Heart right ventricle (tissue), 16 donors: ENCODE results near the gene OPN4. TPM values are rescaled to one million over a fixed set of nuclear protein-coding genes. Genes with fewer than 3 reads are reported as not detected.

Experiments used
- ATAC-seq, 8 donors: fragments of 200-7000 bp; cut with Tn5 transposase; one replicate each; pipeline ENCODE4 v1.9.1; 2020; ENCODE audit warnings: mild to moderate bottlenecking in 8 of 8, moderate library complexity in 8 of 8, moderate number of reproducible peaks in 1 of 8
- DNase-seq, 2 donors: peaks; one replicate each; pipeline ENCODE4 v3.0.0-alpha.2; 2020
- H3K27ac ChIP-seq, 10 donors: fragments of 200-600 bp; sonication (generic) in 2 of 10; one replicate each; pipeline versions ENCODE4 v1.5.0 to v1.8.0; 2020 to 2022; ENCODE audit warnings: mild to moderate bottlenecking in 3 of 10
- H3K27me3 ChIP-seq, 7 donors: fragments of 200-600 bp; one replicate each; pipeline ENCODE4 v1.8.0; 2021 to 2022; ENCODE audit warnings: mild to moderate bottlenecking in 2 of 7
- H3K36me3 ChIP-seq, 9 donors: fragments of 200-600 bp; sonication (generic) in 1 of 9; one replicate each; pipeline versions ENCODE4 v1.5.0 to v1.8.0; 2020 to 2022; ENCODE audit warnings: mild to moderate bottlenecking in 2 of 9
- H3K4me1 ChIP-seq, 9 donors: fragments of 200-600 bp; sonication (generic) in 1 of 9; one replicate each; pipeline versions ENCODE4 v1.5.0 to v1.8.0; 2020 to 2022; ENCODE audit warnings: mild to moderate bottlenecking in 4 of 9
- H3K4me3 ChIP-seq, 10 donors: fragments of 200-600 bp; sonication (generic) in 2 of 10; one replicate each; pipeline versions ENCODE4 v1.5.0 to v1.8.0; 2020 to 2022; ENCODE audit warnings: mild to moderate bottlenecking in 7 of 10, moderate library complexity in 2 of 10
- H3K9me3 ChIP-seq, 11 donors: fragments of 200-600 bp in 10 of 11; sonication (generic) in 2 of 11; one replicate each; pipeline versions ENCODE4 v1.5.0 to v1.8.0; 2013 to 2022; ENCODE audit warnings: mild to moderate bottlenecking in 2 of 11, control low read depth in 1 of 11, moderate library complexity in 1 of 11
- WGBS, 2 donors: extraction: QIAGEN DNeasy Blood & Tissue Kit; methylation state at CpG; one replicate each; pipeline ENCODE4 v1.1.7; 2013; ENCODE audit warnings: inconsistent platforms in 1 of 2; 5-methylcytosine and 5-hydroxymethylcytosine counted together
- intact Hi-C, 10 donors: fragments of 100-400 bp; cut with DNase I; formaldehyde crosslinking; loops; one replicate each; pipeline versions ENCODE4 v1.11.1 to v1.14.2; 2022
- polyA plus RNA-seq, 2 donors: library from polyadenylated mRNA; stranded (reverse); fragments of 200-250 nt; gene quantifications; one replicate each; pipeline ENCODE4 v1.2.3, GENCODE V29; 2013
- total RNA-seq, 10 donors: library from RNA; stranded (reverse); fragmentation: NEBNext Ultra II Directional in 3 of 10; extraction: Animal tissue kit (Norgen Biotek cat#: 25700) in 3 of 10; gene quantifications; one replicate each; pipeline versions ENCODE4 v1.2.1 to v1.2.4, GENCODE V29; 2021 to 2023
- TF ChIP-seq, protein P1 (sequence below), 9 donors: fragments of 200-600 bp; sonication (generic) in 2 of 9; IDR thresholded peaks; one replicate each; pipeline versions ENCODE4 v1.5.0 to v1.8.0; 2021 to 2022; ENCODE audit warnings: antibody characterized with exemption in 9 of 9, mild to moderate bottlenecking in 5 of 9, moderate library complexity in 1 of 9
- donor health status: Arrhythmogenic right ventricular cardiomyopathy.
- donor health status: ischemic (EF 13 %, LVEDD 7.1; RV severe dilation, severe dysfunction).
- donor health status: healthy with polysubstance abuse.
- donor health status: DM: no; HTN: yes; CAD: no.
- donor health status: DM: no; HTN: no; CAD: no.
- donor health status: ischemic (EF 25% LVEDD 6.9; RV normal size, moderate dysfunction).
- donor health status: ischemic (EF 25% LVEDD 5.7; RV mildly dilated, moderate dysfunction).
- donor health status: healthy.
- donor health status: DM: yes; HTN: yes; CAD: no.
- donor health status: Ischemic cardiomyopathy.
- donor health status: ischemic (EF 35%, LVEDD 5.7; RV mildly dilated, moderate dysfunction).
- donor health status: nonischemic (EF 11% LVEDD 7.7; RV severe dilation, severe dysfunction).
- donor health status: DM: yes; HTN: yes; CAD: no.
- donor health status: PGD.
- donor health status: ischemic (EF 29% LVEDD 5.4; RV normal size, mild dysfunction).
- donor health status: nonischemic (EF 23%, LVEDD 6.1; RV moderate dilation, normal function).

The OPN4 gene
- total and polyA plus RNA-seq, 12 donors, result 0.10 to 0.29 (median 0.26) TPM; not detected in 5

DNA sequence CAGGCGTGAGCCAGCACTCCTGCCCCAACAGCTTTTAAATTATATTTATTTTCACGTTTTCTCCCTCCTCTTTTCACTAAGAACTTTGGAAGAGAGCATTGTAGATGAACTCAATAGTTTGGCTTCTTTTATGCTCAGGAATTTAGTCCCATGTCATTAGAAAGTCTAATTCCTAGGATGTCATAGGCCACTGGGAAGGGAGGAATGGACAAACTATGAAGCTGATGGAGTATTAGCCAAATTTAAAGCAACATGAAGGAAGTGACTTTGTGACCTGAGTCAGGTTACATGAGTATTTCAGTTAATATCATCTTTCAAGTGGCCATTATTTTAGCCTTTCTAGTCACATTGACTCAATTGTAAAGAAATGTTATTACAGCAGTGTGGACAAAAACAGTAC lies 18.0 kb upstream of the OPN4 start:
- no peak overlapping the region for H3K4me3 ChIP-seq
- TF ChIP-seq, protein P1, sequence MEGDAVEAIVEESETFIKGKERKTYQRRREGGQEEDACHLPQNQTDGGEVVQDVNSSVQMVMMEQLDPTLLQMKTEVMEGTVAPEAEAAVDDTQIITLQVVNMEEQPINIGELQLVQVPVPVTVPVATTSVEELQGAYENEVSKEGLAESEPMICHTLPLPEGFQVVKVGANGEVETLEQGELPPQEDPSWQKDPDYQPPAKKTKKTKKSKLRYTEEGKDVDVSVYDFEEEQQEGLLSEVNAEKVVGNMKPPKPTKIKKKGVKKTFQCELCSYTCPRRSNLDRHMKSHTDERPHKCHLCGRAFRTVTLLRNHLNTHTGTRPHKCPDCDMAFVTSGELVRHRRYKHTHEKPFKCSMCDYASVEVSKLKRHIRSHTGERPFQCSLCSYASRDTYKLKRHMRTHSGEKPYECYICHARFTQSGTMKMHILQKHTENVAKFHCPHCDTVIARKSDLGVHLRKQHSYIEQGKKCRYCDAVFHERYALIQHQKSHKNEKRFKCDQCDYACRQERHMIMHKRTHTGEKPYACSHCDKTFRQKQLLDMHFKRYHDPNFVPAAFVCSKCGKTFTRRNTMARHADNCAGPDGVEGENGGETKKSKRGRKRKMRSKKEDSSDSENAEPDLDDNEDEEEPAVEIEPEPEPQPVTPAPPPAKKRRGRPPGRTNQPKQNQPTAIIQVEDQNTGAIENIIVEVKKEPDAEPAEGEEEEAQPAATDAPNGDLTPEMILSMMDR (IDR thresholded peaks at IDR 0.05), result no peak

DNA sequence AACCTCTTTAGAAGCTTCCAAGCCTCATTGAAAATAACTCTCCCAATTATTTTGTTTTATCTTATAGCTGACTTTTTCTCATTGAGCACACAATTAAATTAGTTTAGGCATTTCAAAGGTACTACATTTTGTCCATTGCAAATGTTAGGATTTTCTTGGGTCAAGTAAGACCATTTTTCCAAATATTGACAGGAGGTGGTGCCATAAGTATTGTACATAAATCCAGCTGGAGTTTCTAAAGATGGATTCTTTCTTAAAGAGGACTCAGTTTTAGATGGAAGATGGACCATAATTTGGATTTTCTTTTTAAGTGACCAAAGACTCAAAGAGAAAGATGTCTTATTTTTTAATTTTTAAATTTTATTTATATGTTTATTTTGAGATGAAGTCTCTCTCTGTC lies 12.3 kb upstream of the OPN4 start:
- TF ChIP-seq, protein P1 (IDR thresholded peaks at IDR 0.05), result peak in 2 of 9 donors; percentile 13 to 21
- no peak overlapping the region for H3K4me3 ChIP-seq
- peaks cover 0 to 26% (median 8%) of the 10 kb centered on the region in 9 donors for H3K4me1 ChIP-seq
- no peaks in the 10 kb centered on the region for H3K36me3 ChIP-seq
- intact Hi-C loops, result loop anchor here in 1 of 10 donors (10.0 kb wide), 1 partner anchor 117 kb away; the partner anchor contains the start of gene WAPL
- ATAC-seq (no peak), DNase-seq (no peak)
- H3K27ac ChIP-seq, result no peak overlapping the region
- peaks cover 0 to 7% (median 0%) of the 10 kb centered on the region in 7 donors for H3K27me3 ChIP-seq
- no peaks in the 10 kb centered on the region for H3K9me3 ChIP-seq

More for the DNA sequence above, 18.0 kb upstream of the OPN4 start:
- DNase-seq, result no peak
- intact Hi-C loops, result no loop called here
- no peaks in the 10 kb centered on the region for H3K36me3 ChIP-seq
- no peak for ATAC-seq
- H3K27ac ChIP-seq, result no peak overlapping the region
- no peaks in the 10 kb centered on the region for H3K9me3 ChIP-seq
- H3K4me1 ChIP-seq, result peaks cover 0 to 15% (median 6%) of the 10 kb centered on the region in 9 donors
- peaks cover 0 to 42% (median 17%) of the 10 kb centered on the region in 7 donors for H3K27me3 ChIP-seq
- WGBS, 2 donors, result 77 to 79% methylated on average over 2 of the region's 2 CpGs

- ATAC-seq, result peak in 3 of 8 donors; percentile 32 to 55 (median 55)
- peaks cover 0 to 26% (median 8%) of the 10 kb centered on the region in 9 donors for H3K4me1 ChIP-seq
- DNase-seq, result no peak
- no peak overlapping the region for H3K4me3 ChIP-seq
- TF ChIP-seq, protein P1 (IDR thresholded peaks at IDR 0.05), result peak in 2 of 9 donors; percentile 32 to 36
- no peaks in the 10 kb centered on the region for H3K36me3 ChIP-seq
- no peaks in the 10 kb centered on the region for H3K9me3 ChIP-seq
- 51 to 59% methylated on average over 5 of the region's 5 CpGs for WGBS, 2 donors
- peak overlapping the region in 3 of 10 donors; percentile 3 to 43 (median 21) for H3K27ac ChIP-seq
- H3K27me3 ChIP-seq, result peaks cover 0 to 7% (median 0%) of the 10 kb centered on the region in 7 donors
- intact Hi-C loops, result loop anchor here in 1 of 10 donors (10.0 kb wide), 1 partner anchor 118 kb away; the partner anchor contains the start of gene WAPL
Measured at GRCh38 chr10:86642499-86642898, 11.8 kb upstream of the OPN4 start.

- ATAC-seq, result peak in 3 of 8 donors; percentile 23 to 36 (median 25)
- intact Hi-C loops, result loop anchor here in 1 of 10 donors (10.0 kb wide), 1 partner anchor 119 kb away; the partner anchor contains the start of gene WAPL
- no peak for DNase-seq
Measured at GRCh38 chr10:86644152-86644793, 10.1 kb upstream of the OPN4 start.

More at GRCh38 chr10:86644152-86644793, 10.1 kb upstream of the OPN4 start:
- Histone ChIP-seq H3K9me3 (no peaks in the 10 kb centered on the region), H3K4me1 (peaks cover 4 to 36% (median 16%) of the 10 kb centered on the region in 9 donors), H3K27ac (peak overlapping the region in 1 of 10 donors; percentile 3), H3K27me3 (peaks cover 0 to 7% (median 0%) of the 10 kb centered on the region in 7 donors), H3K4me3 (no peak overlapping the region), H3K36me3 (no peaks in the 10 kb centered on the region)
- 61 to 64% methylated on average over 5 of the region's 5 CpGs for WGBS, 2 donors
- TF ChIP-seq, protein P1 (IDR thresholded peaks at IDR 0.05), result peak in 6 of 9 donors; percentile 16 to 35 (median 25)
